ENCODE results near the gene MTUS2.

DNA sequence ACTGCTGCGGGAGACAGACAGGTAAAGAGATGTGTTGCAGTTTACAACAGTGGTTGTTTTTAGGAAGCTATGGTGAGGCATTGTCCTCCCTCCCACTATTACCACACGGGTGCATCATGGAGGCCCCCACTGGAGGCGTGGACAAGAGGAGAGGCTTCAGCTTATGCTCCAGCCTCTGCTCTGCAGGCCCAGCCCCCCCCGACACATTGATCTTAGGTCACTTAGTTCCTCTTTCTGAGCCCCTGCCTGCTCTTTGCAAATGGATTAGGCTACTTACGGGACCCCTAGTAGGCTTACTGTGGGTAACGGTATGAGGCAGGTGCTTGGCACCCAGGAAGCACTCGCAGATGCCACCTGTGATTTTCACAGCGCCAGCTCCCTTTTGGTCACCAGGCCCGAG lies 651.4 kb downstream of the MTUS2 start:
- TF ChIP-seq, protein P1, sequence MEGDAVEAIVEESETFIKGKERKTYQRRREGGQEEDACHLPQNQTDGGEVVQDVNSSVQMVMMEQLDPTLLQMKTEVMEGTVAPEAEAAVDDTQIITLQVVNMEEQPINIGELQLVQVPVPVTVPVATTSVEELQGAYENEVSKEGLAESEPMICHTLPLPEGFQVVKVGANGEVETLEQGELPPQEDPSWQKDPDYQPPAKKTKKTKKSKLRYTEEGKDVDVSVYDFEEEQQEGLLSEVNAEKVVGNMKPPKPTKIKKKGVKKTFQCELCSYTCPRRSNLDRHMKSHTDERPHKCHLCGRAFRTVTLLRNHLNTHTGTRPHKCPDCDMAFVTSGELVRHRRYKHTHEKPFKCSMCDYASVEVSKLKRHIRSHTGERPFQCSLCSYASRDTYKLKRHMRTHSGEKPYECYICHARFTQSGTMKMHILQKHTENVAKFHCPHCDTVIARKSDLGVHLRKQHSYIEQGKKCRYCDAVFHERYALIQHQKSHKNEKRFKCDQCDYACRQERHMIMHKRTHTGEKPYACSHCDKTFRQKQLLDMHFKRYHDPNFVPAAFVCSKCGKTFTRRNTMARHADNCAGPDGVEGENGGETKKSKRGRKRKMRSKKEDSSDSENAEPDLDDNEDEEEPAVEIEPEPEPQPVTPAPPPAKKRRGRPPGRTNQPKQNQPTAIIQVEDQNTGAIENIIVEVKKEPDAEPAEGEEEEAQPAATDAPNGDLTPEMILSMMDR (IDR thresholded peaks at IDR 0.05), result no peak
- no peak for TF ChIP-seq POLR2A (IDR thresholded peaks at IDR 0.05)
- no peak for TF ChIP-seq EP300 (IDR thresholded peaks at IDR 0.05)
- TF ChIP-seq POLR2AphosphoS5 (IDR thresholded peaks at IDR 0.05), result no peak

Data from suprapubic skin (tissue), 4 donors.